Omental fat pad (tissue), 4 donors: ENCODE results near the gene SMIM32. TPM values are rescaled to one million over a fixed set of nuclear protein-coding genes. Genes with fewer than 3 reads are reported as not detected.

Experiments
- ATAC-seq: fragments of 150-250 bp; one replicate; pipeline ENCODE4 v1.9.1; 2016; ENCODE audit warnings: mild to moderate bottlenecking, moderate library complexity; ENCODE audit not compliant: low FRiP score
- DNase-seq: peaks from one replicate; pipeline ENCODE4 v3.0.0-alpha.2; 2019; ENCODE audit warnings: low spot score
- total RNA-seq, 4 donors: library from RNA; depleted of rRNA; stranded (reverse); fragments of >200 nt; gene quantifications; one replicate each; pipeline ENCODE4 v1.1.0, GENCODE V29; 2016
- TF ChIP-seq, protein P1 (sequence below), 3 donors: fragments of 450-650 bp; IDR thresholded peaks; one replicate each; pipeline ENCODE4 v1.5.1; 2016 to 2017; ENCODE audit warnings: antibody characterized with exemption in 3 of 3, mild to moderate bottlenecking in 3 of 3, moderate library complexity in 2 of 3

Gene SMIM32
- total RNA-seq, 4 donors from 2014 or later = not detected

- DNase-seq = no peak
- no peak for ATAC-seq
- TF ChIP-seq, protein P1, sequence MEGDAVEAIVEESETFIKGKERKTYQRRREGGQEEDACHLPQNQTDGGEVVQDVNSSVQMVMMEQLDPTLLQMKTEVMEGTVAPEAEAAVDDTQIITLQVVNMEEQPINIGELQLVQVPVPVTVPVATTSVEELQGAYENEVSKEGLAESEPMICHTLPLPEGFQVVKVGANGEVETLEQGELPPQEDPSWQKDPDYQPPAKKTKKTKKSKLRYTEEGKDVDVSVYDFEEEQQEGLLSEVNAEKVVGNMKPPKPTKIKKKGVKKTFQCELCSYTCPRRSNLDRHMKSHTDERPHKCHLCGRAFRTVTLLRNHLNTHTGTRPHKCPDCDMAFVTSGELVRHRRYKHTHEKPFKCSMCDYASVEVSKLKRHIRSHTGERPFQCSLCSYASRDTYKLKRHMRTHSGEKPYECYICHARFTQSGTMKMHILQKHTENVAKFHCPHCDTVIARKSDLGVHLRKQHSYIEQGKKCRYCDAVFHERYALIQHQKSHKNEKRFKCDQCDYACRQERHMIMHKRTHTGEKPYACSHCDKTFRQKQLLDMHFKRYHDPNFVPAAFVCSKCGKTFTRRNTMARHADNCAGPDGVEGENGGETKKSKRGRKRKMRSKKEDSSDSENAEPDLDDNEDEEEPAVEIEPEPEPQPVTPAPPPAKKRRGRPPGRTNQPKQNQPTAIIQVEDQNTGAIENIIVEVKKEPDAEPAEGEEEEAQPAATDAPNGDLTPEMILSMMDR (IDR thresholded peaks at IDR 0.05) = no peak
Measured at GRCh38 chr5:136195971-136196820, 3.2 kb upstream of the SMIM32 start.

DNA sequence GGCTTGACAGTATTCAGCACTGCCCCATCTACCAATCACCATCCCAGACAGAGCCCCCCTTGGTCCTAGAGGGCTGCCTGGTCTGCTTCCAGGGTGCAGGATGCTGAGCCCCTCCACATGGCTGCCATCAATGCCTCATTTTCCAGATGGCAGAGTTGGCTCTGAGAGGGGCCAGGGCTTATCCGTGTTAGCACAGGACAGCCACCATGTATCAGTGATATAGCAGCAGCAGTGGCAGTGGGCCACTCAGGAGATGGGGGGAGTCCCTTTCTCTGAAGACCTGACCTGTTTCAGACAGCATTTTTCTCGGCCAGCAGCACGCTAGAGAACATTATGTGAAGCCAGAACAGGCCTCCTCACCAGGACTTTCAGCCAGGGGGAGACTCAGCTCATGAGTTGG lies 1.6 kb upstream of the SMIM32 start:
- no peak for ATAC-seq
- no peak for DNase-seq
- TF ChIP-seq, protein P1 (IDR thresholded peaks at IDR 0.05) = no peak

DNA sequence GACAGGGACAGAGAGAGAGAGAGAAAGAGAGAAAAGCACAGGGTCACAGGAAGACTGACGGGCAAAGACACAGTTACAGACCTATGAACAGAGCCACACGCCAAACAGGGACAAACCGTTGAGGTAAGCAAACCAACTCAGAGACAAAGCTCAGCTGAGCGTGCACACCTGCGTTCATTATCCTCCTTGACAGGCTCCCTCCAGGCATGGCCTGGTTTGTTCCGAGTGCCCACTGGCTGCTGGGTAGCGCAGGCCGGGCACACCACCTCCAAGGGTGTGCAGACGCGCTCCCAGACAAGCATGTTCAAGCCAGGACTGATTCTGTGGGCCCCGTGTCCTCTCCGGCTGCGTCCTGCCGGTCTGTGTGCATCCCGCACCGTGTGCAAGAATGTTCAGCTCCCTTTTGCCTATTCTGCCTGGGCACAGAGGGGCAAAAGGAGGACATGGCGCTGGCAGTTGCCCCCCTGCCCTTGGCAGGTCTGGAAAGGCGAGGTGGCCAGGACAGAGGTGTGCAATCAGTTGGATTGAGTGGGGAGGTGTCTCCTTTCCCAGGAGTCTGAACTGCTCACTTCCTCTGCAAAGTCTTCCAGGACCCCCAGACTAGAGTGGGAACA lies 467 bp upstream of the SMIM32 start:
- ATAC-seq = no peak
- no peak for DNase-seq
- TF ChIP-seq, protein P1 (IDR thresholded peaks at IDR 0.05) = no peak

- DNase-seq (no peak), ATAC-seq (no peak)
- TF ChIP-seq, protein P1 (IDR thresholded peaks at IDR 0.05) = no peak
Measured at GRCh38 chr5:136192015-136192525, 892 bp downstream of the SMIM32 start.

GRCh38 chr5:136191304-136192014 lies 1.5 kb downstream of the SMIM32 start:
- ATAC-seq (no peak), DNase-seq (no peak)
- TF ChIP-seq, protein P1 (IDR thresholded peaks at IDR 0.05) = no peak

DNA sequence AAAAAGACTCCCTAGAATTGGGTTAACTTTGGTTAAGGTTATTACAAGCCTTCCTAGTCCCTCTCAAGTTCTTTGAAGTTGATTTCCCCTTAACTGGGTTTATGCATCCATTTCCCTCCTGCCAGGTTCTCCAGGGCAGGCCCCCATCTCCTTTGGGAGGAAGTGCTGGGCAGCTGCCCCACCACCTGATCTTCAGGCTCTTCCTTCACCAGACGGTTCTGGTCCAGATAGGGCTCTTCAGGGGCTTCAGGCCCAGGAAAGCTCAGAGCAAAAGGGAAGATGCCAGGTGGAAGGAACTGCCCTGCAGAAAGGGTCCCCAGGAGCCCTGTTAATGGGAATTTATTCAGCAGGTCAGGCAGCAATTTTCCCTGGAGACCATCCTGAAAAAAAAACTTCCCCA lies 2.1 kb downstream of the SMIM32 start:
- DNase-seq (no peak), ATAC-seq (no peak)
- TF ChIP-seq, protein P1 (IDR thresholded peaks at IDR 0.05) = no peak
